Lower lobe of right lung (tissue), 2 donors: ENCODE results near the gene SPDYE4. TPM values are rescaled to one million over a fixed set of nuclear protein-coding genes. Genes with fewer than 3 reads are reported as not detected.

Experiments used
- ATAC-seq, 2 donors: fragments of 200-7000 bp; cut with Tn5 transposase; one replicate each; pipeline ENCODE4 v1.9.1; 2020 to 2022; ENCODE audit warnings: mild to moderate bottlenecking in 2 of 2, moderate library complexity in 2 of 2
- DNase-seq: peaks from one replicate; pipeline ENCODE4 v3.0.0-alpha.2; 2020
- H3K27ac ChIP-seq: fragments of 200-600 bp; one replicate; pipeline ENCODE4 v1.8.0; 2022
- H3K27me3 ChIP-seq: fragments of 200-600 bp; one replicate; pipeline ENCODE4 v1.8.0; 2022; ENCODE audit warnings: low read depth
- H3K36me3 ChIP-seq: fragments of 200-600 bp; one replicate; pipeline ENCODE4 v1.8.0; 2022; ENCODE audit warnings: mild to moderate bottlenecking
- H3K4me1 ChIP-seq: fragments of 200-600 bp; one replicate; pipeline ENCODE4 v1.8.0; 2022
- H3K4me3 ChIP-seq: fragments of 200-600 bp; one replicate; pipeline ENCODE4 v1.8.0; 2022; ENCODE audit warnings: mild to moderate bottlenecking
- H3K9me3 ChIP-seq: fragments of 200-600 bp; one replicate; pipeline ENCODE4 v1.8.0; 2022
- intact Hi-C: fragments of 100-400 bp; cut with DNase I; formaldehyde crosslinking; loops from one replicate; pipeline ENCODE4 v1.11.0; 2022
- total RNA-seq: library from RNA; stranded (reverse); fragmentation: NEBNext Ultra II Directional; extraction: Animal tissue kit (Norgen Biotek cat#: 25700); gene quantifications from one replicate; pipeline ENCODE4 v1.2.1, GENCODE V29; 2021
- TF ChIP-seq, protein P1 (sequence below): fragments of 200-600 bp; IDR thresholded peaks from one replicate; pipeline ENCODE4 v1.8.0; 2022; ENCODE audit warnings: antibody characterized with exemption, mild to moderate bottlenecking
- donor health status: DM: no; HTN: yes; CAD: no; lungs with severe emphysema.

The SPDYE4 gene
- total RNA-seq, 1 donor from 2014 or later, result not detected

DNA sequence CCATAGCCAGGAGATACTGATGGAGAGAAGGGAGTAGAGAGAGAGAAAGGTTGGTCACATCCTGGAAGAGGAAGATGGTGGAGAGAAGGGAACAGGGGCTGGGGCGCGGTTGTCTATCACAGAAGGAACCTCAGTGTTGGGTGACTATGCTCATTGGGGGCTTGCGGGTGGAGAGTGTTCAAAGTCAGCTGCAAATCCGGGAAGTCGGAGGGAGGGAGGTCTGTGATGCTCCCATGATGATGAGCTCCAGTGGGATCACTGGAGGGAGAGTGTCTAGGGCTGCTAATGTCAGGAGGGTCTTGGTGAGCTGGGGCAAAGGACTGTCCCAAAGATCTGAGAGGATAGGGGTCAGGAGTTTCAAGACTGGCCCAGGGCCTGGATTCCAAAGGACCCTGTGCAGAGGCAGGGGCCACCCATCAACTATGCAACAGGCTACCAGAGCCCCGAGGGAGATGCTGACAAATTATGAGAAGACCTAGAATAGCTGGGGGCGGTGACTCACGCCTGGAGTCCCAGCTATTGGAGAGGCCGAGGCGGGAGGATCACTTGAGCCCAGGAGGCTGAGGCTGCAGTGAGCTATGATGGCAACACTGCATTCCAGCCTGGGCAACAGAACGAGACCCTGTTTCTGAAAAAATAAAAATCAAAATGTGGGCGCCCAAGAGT lies 2.6 kb downstream of the SPDYE4 start:
- no peaks in the 10 kb centered on the region for H3K36me3 ChIP-seq
- no peak overlapping the region for H3K4me3 ChIP-seq
- DNase-seq (no peak), ATAC-seq (no peak)
- H3K27ac ChIP-seq, result no peak overlapping the region
- H3K27me3 ChIP-seq, result peaks cover 12% of the 10 kb centered on the region
- intact Hi-C loops, result no loop called here
- no peaks in the 10 kb centered on the region for H3K9me3 ChIP-seq
- TF ChIP-seq, protein P1, sequence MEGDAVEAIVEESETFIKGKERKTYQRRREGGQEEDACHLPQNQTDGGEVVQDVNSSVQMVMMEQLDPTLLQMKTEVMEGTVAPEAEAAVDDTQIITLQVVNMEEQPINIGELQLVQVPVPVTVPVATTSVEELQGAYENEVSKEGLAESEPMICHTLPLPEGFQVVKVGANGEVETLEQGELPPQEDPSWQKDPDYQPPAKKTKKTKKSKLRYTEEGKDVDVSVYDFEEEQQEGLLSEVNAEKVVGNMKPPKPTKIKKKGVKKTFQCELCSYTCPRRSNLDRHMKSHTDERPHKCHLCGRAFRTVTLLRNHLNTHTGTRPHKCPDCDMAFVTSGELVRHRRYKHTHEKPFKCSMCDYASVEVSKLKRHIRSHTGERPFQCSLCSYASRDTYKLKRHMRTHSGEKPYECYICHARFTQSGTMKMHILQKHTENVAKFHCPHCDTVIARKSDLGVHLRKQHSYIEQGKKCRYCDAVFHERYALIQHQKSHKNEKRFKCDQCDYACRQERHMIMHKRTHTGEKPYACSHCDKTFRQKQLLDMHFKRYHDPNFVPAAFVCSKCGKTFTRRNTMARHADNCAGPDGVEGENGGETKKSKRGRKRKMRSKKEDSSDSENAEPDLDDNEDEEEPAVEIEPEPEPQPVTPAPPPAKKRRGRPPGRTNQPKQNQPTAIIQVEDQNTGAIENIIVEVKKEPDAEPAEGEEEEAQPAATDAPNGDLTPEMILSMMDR, result no peak
- H3K4me1 ChIP-seq, result no peaks in the 10 kb centered on the region

DNA sequence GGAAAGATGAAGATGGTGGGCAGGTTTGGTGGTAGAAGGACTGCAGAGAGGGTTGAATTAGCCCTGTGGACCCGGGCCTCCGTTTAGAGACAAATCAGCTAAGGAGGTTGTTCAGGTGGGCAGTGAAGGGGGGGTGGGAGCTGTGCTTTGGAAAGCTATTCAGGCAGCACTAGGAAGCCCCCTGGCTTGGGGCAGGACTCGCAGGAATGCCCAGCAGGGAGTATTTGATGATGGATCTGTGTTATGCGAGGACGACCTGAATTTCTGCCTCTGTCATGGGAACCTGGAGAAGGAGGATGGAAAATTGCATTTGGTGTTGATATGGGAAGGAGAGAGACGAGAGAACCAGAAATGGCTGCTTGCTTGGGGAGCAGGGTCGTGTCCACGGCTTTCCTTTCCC lies 3.5 kb downstream of the SPDYE4 start:
- intact Hi-C loops, result no loop called here
- peaks cover 13% of the 10 kb centered on the region for H3K27me3 ChIP-seq
- no peak for ATAC-seq

DNA sequence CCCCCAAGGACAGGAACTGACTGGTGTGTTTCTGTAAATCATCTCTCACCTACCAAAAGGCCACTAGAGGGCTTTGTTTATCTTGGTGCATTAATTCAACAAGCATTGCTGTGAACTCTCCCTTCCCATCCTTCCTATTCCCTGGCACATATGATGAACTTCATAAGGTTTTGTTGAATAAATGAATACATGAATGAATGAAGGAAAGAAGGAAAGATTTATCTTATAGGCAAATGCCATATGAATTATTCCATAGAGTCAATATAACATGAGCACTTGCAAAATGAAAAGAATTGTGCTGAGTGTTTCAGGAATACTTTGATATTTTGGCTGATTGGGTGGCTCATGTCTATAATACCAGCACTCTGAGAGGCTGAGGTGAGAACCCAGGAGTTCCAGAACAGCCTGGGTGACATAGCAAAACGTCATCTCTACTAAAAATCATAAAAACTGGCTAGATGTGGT lies 4.3 kb downstream of the SPDYE4 start:
- no peak for DNase-seq
- Histone ChIP-seq H3K9me3 (no peaks in the 10 kb centered on the region), H3K36me3 (no peaks in the 10 kb centered on the region), H3K27me3 (peaks cover 14% of the 10 kb centered on the region), H3K27ac (no peak overlapping the region), H3K4me1 (no peaks in the 10 kb centered on the region), H3K4me3 (no peak overlapping the region)
- TF ChIP-seq, protein P1, result peak; percentile 29
- intact Hi-C loops, result no loop called here
- no peak for ATAC-seq

More for the DNA sequence above, 3.5 kb downstream of the SPDYE4 start:
- no peak overlapping the region for H3K4me3 ChIP-seq
- no peak for DNase-seq
- no peak overlapping the region for H3K27ac ChIP-seq
- H3K9me3 ChIP-seq, result no peaks in the 10 kb centered on the region
- no peaks in the 10 kb centered on the region for H3K36me3 ChIP-seq
- H3K4me1 ChIP-seq, result no peaks in the 10 kb centered on the region
- TF ChIP-seq, protein P1, result no peak

DNA sequence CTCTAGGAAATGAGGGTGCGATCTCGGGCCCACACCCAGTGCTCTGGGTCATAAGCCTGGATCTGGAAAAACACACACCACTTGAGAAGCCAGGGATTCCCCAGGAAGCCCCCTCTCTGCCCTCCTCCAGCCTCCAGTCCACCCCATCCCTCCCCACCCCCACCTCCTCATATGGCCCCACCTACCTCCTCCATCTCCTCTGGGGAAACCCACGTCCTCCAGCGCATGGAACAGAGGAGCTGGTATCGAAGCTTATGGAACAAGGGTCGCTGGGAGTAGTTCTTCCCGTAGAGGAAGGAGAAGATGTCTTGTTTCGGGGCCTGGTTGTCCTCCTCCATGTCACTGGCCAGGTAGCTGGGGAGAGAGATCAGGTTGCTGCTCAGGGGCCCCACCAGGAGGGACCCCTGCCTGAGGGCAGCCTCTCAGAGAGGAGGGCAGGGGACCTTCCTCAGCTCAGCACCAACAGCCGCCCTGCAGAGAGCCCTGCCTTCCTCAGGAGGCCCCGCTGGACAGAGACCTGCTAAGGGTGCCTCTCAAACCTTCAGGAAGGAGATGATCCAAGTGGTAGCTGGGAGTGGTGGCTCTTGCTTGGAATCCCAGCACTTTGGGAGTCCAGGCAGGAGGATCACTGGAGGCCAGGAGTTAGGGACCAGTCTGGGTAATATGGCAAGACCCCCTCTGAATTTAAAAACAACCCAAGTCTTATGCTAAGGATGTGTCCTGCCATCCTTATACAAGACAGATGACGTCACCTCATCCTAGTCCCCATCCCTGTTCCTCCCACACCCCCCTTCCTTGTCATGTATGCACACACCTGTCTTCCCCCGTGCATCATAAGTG lies 5.0 kb downstream of the SPDYE4 start:
- peaks cover 14% of the 10 kb centered on the region for H3K27me3 ChIP-seq
- no peak for DNase-seq
- H3K4me1 ChIP-seq, result no peaks in the 10 kb centered on the region
- H3K36me3 ChIP-seq, result no peaks in the 10 kb centered on the region
- H3K27ac ChIP-seq, result no peak overlapping the region
- intact Hi-C loops, result no loop called here
- no peak for ATAC-seq
- no peak overlapping the region for H3K4me3 ChIP-seq
- H3K9me3 ChIP-seq, result no peaks in the 10 kb centered on the region
- TF ChIP-seq, protein P1, result no peak

DNA sequence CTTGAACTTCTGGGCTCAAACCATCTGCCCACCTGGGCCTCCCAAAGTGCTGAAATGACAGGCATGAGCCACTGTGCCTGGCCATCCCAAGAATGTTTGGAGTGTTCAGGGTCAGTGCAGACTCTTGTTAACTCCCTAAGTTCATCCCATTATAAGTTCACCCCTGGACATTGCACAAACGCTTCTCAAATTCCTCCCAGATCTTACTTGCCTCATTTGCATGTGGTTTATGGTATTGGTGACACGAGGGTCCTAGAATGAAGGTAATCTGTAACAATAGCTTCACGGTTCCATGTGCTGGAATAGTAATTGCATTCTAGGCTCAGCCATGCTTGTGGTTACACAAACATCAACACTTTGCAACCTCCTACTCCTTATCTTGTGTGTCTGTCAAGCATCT lies 8.7 kb downstream of the SPDYE4 start:
- intact Hi-C loops, result loop anchor here (5.0 kb wide), 1 partner anchor 177 kb away; no protein-coding TSS in a partner anchor
- no peaks in the 10 kb centered on the region for H3K9me3 ChIP-seq
- TF ChIP-seq, protein P1, result no peak
- no peaks in the 10 kb centered on the region for H3K36me3 ChIP-seq
- peaks cover 3% of the 10 kb centered on the region for H3K27me3 ChIP-seq
- H3K27ac ChIP-seq, result no peak overlapping the region
- no peak overlapping the region for H3K4me3 ChIP-seq
- H3K4me1 ChIP-seq, result peaks cover 6% of the 10 kb centered on the region
- ATAC-seq (no peak), DNase-seq (no peak)
